HG02938 (cell line): Measurements from ENCODE around the gene PDCD6IP.

ENCODE experiments used
- ATAC-seq: cut with Tn5 transposase; IDR thresholded peaks from one replicate; pipeline ENCODE4 v1.9.1; 2021; ENCODE audit warnings: mild to moderate bottlenecking, moderate library complexity; ENCODE audit not compliant: unreplicated experiment

The PDCD6IP gene

GRCh38 chr3:33885496-33885895, 87.1 kb downstream of the PDCD6IP start:
- no peak for ATAC-seq

- no peak for ATAC-seq
Observed at GRCh38 chr3:33886015-33886414, 87.6 kb downstream of the PDCD6IP start.

DNA sequence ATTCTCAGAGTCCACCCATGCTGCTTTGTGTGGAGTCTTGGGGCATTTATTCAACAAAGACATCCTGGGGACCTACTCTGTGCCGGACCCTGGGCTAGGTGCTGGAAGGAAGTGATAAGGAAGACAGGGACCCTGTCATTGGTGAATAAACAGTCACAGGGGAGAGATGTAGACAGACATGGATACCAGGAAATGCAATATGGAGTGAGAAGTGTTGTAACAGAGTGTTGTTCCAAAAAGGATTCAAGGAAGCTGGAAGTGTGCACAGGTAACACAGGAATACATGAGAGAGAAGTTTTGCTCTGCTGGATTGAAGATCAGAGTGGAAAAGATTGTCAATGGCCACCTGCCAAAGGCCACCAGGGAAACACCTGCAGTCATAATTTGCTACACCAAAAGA, 89.0 kb downstream of the PDCD6IP start:
- ATAC-seq = no peak

- ATAC-seq = no peak
Observed at GRCh38 chr3:33889394-33890039, 91.1 kb downstream of the PDCD6IP start.

GRCh38 chr3:33892655-33893054, 94.2 kb downstream of the PDCD6IP start:
- no peak for ATAC-seq

DNA sequence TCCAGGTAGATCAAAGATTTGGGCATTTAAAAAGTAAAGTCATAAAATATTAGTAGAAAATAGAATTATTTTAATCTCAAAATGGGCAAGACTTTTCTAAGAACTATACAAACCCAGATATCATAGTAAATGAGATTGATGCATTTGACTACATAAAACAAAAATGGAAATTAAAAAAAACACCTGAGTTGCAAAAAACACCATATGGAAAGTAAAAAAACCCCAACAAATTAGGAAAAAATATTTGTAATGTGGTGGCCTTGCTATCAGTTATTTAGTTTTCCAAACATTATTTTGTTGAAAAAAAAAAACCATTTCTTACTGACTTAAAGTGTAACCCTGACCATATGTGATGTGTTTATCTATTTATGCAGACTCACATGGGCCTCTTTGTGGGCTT, 97.2 kb downstream of the PDCD6IP start:
- no peak for ATAC-seq

GRCh38 chr3:33897306-33897705, 98.9 kb downstream of the PDCD6IP start:
- no peak for ATAC-seq

DNA sequence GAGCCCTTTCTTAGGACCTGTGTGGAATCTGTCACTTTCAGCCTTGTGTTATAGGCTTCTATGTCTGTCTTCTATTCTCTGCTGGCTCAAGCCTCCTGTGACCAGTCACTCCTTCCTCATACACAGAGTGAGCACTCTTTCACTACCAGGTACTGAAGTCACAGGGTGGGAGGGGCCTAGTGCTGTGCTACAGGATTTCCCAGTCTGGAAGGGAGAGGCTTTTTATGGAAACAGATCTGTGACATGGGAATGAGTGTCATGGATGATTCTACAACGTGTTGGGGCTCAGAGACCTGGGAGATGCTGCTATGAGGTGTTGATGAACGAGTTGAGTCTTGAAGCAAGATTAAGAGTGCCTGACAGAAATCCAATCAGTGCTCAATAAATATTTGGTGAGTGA, 100.5 kb downstream of the PDCD6IP start:
- ATAC-seq = no peak

DNA sequence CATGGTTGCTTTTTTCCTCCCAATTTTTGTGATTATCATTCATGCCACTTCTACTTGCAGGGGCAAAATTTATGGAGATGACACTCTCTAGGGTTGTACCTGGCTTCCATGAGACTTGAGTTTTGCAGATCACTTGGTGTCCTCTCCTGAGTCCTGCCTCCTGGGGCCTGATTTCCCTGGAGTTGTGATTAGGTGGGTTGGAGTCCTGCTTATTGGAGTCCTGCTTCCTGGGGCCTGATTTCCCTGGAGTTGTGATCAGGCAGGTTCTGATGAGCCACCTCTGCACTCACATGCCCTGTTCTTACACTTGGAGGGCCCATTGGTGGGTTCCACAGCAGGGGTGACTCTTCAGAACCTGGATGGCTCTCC, 102.0 kb downstream of the PDCD6IP start:
- no peak for ATAC-seq

DNA sequence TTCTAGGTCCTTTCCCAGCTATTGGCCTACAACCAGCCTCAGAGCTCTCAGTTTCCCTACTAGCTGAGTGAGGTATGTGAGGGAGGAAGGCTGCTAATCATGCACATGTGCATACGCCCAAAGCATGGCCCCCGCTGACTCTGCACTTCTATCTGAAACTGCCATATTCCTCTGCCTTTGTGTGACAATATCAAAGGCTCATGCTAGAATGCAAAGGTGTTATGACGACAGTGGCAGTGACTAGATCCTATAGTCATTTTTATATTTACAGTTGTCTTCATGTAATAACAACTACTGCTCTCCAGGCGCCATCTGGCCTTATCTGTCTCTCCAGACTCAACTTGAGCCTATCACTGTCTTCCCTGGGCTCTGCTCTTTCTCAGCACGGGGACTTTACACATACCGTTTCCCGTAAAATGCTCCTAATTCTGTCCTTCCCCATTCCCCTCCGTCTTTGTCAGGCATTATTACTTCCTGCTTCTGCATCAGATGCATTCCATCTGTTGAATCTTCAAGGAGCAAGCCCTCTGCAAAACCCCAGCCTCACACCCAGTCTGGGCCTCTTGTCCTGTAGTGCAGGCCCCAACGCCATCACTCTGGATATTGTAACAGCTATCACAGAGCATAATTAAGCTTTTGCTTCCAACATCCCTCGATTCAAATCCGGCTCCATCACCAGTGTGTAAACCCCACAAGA, 102.5 kb downstream of the PDCD6IP start:
- no peak for ATAC-seq

DNA sequence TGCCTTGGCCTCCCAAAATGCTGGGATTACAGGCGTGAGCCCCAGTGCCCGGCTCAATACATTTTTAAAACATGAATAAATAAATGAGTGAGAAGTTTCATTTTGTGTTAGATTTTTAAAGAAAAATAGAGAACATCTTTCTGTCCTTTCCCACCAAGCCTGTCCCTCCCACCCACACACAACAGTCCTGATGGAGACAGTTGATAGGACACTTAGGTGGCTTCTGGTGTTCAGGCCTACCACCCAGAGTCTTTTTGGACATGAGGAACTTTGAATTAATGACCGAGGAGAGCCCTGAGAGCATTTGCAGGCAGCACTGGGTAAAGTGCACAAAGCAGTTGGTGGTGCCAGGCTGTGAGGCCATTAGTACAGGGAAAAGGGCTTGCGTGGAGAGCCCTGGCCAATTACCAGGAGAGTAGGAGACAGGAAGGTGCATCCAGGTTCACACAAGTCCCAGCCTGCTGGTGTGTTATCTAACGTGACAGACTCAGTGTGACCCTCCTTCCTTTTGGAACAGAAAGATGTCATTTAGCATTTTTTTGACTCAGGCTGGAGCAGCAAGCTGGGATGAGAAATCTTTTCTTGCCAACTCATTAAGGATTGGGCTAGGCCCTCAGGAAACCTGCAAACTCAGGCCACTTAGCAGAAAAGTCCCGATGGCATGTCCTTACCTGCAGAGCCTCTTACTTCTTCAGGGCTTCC, 103.6 kb downstream of the PDCD6IP start:
- no peak for ATAC-seq

- ATAC-seq = no peak
Observed at GRCh38 chr3:33904730-33905129, 106.3 kb downstream of the PDCD6IP start.

GRCh38 chr3:33908250-33908851, 109.9 kb downstream of the PDCD6IP start:
- ATAC-seq = no peak

DNA sequence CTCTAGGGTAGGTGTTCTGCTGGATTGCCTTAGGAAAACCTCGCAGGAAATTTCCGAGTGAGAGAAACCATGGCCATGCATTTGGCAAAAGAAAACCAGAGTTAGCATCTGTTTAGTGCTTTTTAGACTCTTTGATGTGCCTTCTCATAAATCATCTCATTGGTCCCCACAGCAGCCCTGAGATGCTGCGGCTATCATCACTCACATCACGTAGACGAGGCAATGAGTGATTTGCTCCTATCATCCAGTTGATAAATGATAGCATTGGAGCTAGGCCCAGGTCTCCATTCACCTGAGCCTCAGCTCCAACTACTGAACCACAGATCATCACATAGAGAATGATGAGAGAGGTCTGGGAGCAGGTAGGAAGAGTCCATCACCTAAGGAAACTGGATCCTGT, 111.1 kb downstream of the PDCD6IP start:
- no peak for ATAC-seq

DNA sequence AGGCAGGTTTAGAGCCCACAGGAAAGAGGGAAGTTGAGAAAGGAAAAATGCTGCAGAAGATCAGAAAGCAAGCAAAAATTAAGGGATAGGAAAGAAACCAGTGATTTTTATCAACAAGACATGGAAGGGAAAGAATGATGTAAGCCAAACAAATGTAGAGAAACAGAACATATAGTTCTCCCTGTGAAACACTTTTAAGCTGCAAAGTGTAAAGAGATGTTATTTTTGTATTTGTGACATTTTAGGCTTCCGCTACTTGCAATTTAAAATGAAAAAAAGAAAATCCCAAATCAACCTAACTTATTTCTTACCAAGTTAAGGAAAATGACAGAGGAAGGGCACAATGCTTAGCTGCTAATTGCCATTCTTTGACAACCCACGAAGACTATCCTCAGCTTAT, 111.6 kb downstream of the PDCD6IP start:
- ATAC-seq = no peak

DNA sequence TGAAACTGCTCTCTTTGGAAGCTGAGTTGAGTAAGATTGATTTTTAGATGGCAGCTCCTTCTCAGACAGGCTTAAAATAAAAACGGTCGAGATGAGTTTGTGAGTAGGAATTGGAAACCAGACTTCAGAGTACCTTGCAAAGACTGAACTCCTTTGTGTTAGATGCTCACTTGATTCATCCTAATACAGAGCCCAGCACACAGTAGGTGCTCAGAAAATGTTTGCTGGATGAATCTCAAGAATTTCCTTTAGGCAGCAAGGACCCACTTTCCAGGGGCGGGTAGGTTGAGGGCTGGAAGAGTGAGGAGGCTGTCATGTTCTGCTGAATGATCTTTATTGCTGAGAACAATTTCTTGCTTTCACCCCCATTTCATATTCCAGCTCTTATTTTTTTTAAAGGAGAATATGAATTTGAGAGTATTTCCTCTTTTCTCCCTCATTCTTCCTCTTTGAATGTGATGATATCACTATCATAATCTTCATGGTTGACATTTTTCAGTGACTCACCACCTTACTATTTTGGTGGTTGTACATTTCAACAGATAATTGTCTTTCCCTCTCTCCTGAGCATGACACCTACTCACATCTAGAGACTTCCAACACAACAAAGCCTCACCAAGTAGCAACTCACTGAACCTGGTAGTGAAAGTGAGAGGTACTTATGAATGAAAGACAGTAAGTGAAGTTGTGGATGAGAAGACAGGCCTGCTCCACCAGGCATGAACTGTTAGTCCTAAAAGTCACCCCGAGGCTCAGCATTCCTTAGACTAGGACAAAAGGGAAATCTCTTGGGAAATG, 113.3 kb downstream of the PDCD6IP start:
- ATAC-seq = no peak

GRCh38 chr3:33914212-33914611, 115.8 kb downstream of the PDCD6IP start:
- no peak for ATAC-seq

DNA sequence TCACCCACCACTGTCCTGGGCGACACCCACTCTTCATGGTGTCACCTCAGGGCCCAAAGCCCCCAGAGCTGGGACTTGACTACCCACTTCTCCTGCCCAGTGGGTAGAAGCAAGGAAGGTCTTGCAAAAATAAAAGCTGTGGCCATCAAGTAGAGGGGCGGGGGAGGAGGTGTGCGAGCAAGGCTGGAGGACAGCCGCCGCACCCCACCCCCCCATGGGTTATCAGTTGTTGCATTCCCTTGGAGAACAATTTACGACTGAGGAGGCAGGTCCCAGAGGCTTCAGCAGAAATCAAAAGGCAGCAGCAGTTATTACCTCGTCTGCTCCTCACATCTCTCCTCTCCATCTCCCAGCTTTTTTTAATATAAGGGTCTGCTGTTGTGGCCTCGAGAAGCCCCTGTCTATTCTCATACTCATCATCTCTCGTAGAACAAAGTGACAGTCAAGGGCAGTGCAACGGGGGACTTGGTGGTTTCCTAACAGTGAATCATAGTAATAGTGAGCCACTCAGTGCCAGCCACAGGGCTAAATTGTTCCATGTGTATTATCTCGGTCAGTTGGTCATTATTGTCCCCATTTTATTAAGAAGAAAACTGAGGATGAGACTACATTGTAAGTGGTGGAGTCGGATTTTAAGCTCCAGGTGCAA, 116.4 kb downstream of the PDCD6IP start:
- ATAC-seq = no peak

- ATAC-seq = peak; percentile 95
Observed at GRCh38 chr3:33915796-33916546, 117.5 kb downstream of the PDCD6IP start.
